IMR-90 (cell line): ENCODE measurements around the gene SP2.

Experiments
- BHLHE40 ChIP-seq: fragments of 150-350 bp; IDR thresholded peaks from 2 replicates; pipeline ENCODE4 v1.6.1; 2016; ENCODE audit warnings: mild to moderate bottlenecking, low read depth, low read length
- CHD1 ChIP-seq: IDR thresholded peaks from 2 replicates; pipeline ENCODE4 v1.6.1; 2012; ENCODE audit warnings: low read depth, low read length, improper control_type of control experiment
- CTCF ChIP-seq: conservative IDR thresholded peaks from 2 replicates; pipeline ENCODE4 v1.5.1; 2012; ENCODE audit warnings: mild to moderate bottlenecking, low read depth, low read length, improper control_type of control experiment
- MAFK ChIP-seq: IDR thresholded peaks from 2 replicates; pipeline ENCODE4 v1.6.1; 2012; ENCODE audit warnings: low read depth, low read length, improper control_type of control experiment
- MAZ ChIP-seq: IDR thresholded peaks from 2 replicates; pipeline ENCODE4 v1.6.1; 2012; ENCODE audit warnings: low read depth, mild to moderate bottlenecking, low read length, improper control_type of control experiment, moderate library complexity, borderline replicate concordance
- POLR2A ChIP-seq: IDR thresholded peaks from 2 replicates; pipeline ENCODE4 v1.6.1; 2012; ENCODE audit warnings: mild to moderate bottlenecking, low read depth, low read length
- RAD21 ChIP-seq: IDR thresholded peaks from 2 replicates; pipeline ENCODE4 v1.6.1; 2012; ENCODE audit warnings: low read length, improper control_type of control experiment

- TF ChIP-seq CTCF, result no peak
- no peak for TF ChIP-seq POLR2A
- TF ChIP-seq CHD1, result no peak
- no peak for TF ChIP-seq MAZ
- no peak for TF ChIP-seq MAFK
- no peak for TF ChIP-seq BHLHE40
- no peak for TF ChIP-seq RAD21
These were observed 44.3 kb upstream of the SP2 start for GRCh38 chr17:47851764-47852112.
